Endometrial microvascular endothelial cells (primary cell): ENCODE results near the gene TBL3. TPM values are rescaled to one million over a fixed set of nuclear protein-coding genes. Genes with fewer than 3 reads are reported as not detected.
"Not testable (repeated sequence)": the region's sequence is repeated elsewhere in the genome, so short reads cannot be mapped to it uniquely, and the experiment has no call there.

ENCODE experiments used
- in situ Hi-C: cut with HindIII; loops from 2 replicates; pipeline ENCODE4 v1.10.0; 2017; ENCODE audit warnings: low sequenced_read_pairs, low pct_unique_long_range_greater_than_20kb; ENCODE audit errors: inconsistent ontology term
- total RNA-seq: library from RNA; depleted of rRNA; stranded (reverse); fragments of >200 nt; gene quantifications from one replicate; pipeline ENCODE4 v1.2.3, GENCODE V29; 2015; ENCODE audit errors: inconsistent ontology term

TBL3 gene
- total RNA-seq = 79.9 TPM

DNA sequence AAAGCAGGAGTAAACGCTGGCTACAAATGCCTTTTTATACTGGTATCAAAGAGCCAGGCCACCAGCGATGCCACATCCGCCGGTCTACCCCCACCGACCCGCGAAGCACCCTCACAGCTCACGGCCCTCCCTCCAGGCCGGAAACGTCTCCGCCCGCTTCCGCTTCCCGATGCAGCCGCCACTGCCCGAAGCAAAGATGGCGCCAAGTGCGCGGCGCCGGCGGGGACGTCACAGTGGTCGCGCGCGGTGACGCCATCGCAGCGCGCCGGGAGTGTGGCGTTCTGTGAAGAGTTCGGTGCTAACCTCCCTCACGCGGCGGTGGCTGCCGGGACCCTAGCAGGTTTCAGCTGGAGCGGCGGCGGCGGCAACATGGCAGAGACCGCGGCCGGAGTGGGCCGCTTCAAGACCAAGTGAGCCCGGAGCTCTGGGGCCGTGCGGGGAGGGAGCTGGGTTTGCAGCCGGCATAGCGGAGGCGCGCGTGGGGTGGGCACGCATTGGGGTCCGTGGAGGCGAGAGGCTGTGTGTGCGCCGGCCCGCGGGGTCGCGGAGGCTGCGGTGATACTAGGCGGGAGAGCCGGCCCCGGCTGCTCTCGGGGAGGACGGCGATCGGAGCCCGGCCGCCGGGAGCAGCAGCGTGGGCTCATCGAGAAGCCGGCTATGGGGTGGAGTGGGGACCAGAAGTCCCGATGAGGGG, at the start of gene TBL3:
TSS of gene TBL3 (plus strand) at position 258 of the 694 bp plus-strand sequence. CDS start at position 370, 112 bp downstream.
- in situ Hi-C loops = no loop called here

DNA sequence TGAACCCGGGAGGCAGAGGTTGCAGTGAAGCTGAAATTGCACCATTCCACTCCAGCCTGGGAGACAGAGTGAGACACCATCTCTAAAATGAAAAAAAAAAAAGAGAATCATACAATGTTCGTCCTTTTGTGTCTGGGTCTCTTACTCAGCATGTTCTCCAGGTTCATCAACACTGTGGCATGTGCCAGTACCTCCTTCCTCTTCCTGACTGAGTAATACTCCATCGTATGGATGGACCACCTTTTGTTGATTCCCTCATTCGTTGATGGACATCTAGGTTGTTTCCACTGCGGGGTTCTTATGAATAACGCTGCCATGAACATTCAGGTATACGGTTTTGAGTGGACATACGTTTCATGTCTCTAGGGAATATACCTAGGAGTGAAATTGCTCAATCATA, 49.5 kb upstream of the TBL3 start:
- in situ Hi-C loops = no loop called here

DNA sequence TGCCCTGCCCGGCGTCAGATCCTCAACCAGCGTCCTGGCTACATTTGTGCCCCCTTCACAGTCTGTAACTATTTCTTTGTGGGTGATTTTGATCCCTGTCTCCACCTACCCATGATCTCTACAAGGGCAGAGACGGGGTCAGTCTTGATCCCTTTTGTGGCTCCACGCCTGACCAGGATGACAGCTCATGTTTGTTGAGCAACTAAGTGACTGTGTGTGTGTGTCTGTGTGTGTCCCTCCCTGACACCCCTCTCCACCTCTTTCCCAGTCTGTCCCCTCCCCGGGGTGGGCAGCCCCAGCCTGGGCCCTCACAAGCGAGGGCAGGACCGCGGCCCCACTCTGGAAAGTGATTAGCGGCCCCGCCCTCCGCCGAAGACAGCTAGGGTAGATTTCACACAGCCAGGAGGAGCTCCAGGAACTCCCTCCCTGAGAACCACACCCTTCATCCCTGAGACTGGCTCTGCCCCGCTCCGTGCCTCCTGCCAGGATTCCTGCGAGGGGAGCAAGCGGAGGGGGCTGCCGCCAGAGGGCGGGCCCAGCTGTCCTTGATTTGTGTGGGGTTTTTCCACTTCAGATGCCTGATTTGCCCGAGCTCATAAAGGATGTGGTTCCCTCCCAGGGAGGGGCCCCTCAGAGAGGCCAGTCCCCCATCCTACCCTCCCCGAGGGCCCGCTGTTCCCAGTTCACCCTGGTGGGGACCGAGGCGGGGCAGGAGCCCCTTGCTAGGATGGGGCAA, 48.4 kb upstream of the TBL3 start:
- in situ Hi-C loops = no loop called here

DNA sequence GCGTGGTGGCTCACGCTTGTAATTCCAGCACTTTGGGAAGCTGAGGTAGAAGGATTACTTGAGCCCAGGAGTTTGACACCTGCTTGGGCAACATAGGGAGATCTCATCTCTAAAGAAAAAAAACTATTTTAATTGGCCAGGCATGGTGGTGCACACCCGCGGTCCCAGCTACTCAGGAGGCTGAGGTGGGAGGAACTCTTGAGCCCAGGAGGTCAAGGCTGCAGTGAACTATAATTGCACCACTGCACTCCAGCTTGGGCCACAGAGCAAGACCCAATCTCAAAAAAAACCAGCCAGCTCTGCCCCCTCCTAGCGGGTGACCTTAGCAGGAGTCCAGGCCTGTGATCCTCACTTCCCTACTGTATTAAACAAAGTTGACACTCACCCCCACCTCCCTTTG, 47.8 kb upstream of the TBL3 start:
- in situ Hi-C loops = no loop called here

DNA sequence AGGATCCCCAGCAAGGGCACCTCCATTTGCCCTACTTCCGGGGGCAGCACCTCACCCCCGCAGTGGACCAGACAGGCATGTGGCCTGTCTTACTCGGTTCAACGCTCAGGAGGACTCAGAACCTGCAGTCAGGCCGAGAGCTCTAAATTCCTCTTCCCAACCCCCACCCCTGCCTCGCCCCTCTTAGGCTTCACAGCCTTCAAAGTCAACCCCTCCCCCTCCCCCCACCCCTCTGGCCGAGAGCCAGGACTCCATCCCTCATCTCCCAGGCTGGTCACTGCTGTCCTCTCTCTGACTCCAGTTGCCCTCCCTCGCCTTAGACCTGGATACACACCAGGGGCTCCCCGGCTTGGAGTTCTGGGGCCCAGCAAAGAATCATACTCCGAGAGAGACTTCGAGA, 45.6 kb upstream of the TBL3 start:
- in situ Hi-C loops = no loop called here

DNA sequence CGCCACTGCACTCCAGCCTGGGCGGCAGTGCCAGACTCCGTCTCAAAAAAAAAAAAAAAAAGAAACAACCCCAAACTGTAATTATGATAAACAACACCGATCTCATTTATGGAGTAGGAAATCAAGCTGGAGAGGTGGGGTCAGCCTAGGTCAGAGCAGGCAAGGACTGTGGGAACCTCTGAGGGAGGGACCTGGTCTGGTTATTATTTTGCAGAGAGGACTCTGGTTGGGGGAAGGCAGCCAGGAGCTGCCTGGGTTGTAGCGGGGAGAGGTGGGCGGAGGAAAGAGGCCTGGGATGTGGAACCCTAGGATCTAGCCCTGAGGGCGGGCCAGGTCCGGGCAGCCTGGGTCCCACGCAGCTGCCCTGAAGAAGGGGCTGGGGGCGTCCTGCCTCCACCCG, 42.7 kb upstream of the TBL3 start:
- in situ Hi-C loops = no loop called here

DNA sequence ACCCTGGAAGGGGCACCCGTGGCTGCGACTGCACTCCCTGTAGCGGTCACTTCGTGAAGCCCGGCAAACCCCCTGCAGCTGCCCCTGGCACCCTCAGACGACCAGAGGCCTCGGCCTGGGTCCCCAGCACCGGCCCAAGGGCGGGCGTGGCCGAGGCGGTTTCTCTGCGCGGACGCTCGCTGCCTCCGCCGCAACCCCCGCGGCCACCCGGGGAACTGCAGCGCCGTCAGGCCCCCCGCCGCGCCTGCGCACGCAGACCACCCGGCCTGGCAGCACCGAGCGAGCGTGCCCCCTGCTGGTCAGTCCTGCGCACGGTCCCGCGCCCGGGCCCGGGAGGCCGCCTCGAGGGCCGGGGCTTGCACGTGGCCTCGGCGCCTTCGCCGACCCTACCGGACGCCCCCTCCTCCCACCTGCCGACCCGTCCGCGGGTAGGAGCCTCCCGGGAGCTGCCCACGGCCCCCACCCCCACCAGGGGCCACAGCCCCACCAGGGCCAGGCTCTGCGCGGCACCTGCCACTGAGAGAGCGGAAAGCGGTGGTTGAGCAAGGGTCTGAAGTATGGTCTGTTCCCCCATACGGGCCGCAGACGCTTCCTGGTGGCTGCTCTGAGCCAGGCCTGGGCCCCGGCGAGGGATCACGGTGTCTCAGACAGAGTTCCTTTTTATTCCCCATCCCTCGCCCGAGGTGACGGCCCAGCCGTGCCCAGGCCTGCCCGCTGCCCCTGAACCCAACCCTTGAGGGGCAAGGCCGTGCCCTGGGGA, 42.1 kb upstream of the TBL3 start:
- in situ Hi-C loops = no loop called here

DNA sequence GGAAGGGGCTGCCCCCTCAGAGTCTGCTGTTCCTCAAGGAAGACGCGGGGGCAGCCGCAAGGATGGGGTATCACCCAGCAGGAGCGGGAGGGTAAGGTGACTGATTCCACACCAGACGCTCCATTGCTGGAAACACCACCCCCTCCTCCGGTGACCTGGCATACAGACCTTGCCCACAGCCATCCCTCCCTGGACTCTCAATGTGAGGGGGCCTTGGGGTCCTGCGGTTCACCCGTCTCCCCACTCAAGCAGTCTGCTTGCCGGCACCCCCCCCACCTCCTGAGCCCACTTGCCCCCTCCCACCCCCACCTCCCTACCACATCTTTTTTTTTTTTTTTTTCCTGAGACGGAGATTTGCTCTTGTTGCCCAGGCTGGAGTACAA, 41.5 kb upstream of the TBL3 start:
- in situ Hi-C loops = no loop called here

DNA sequence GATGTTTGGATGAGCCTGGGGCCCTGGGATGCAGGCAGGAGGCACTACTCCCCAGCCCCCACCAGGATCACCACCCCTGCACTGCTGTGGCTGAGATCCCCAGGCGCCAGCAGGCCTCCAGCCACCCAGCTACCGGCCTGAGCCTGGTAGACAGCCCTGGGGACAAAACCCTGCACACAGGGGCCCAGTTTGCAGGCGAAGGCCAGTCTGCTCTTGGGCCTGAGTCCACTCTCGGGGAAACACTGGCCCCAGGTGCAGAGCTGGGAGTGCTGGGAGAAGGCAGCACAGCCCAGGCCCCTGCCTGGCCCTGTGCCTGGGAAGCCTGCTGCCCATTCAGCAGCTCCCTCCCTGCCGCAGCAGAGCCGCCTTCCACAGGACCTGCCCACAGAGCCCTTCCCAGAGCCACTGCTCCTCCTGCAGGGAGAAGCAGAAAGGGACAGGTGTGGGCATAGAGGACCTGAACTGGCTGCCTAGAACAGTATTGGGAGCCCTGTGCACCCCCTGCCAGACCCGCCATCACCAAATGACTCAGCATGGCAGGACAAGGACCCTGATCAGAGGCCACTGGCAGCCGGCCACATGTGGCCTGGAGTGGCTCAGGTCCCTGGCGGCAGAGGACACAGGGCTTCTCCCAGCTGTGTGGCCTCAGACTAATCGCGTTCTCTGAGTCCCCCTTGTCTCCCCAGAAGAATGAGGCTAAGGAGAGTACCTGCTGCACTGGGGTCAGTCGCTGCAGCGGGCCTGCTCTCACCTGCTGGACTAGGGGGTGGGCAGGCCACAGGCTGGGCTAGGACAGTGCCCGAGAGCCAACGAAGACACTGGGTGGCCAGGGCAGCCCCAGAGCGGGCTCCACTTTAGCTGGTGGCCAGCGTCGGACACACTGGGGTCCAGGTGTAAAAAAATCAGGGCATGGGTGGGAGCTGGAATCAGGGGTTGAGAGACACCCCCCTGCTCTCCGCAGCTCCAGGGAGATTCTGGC, 39.5 kb upstream of the TBL3 start:
- in situ Hi-C loops = no loop called here

DNA sequence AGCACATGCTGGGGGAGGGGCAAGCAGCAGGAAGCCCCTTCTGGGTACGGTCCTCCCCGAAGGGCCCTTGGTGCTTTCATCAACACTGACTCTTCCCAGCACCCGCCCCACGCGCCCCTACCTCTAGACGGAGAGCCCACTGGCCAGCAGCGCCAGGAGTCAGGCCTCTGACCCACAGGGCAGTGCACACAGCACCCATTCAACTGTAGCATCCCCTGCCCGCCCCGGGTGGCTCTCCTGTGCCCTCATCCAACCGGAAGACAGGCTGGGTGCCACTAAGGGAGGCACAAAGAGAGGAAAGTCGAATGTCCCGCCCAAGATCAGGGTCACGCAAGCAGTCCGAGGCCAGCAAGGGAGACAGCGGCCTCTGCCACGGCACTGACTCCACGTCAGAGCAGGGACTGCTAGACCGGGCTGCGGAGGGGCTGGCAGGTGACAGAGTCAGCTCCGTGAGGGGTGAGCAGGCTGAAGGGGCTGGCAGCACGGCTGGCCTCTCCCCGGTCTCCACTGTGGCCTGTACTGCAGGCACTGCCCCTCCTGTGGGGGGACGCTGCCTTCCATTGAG, 38.7 kb upstream of the TBL3 start:
- in situ Hi-C loops = no loop called here

DNA sequence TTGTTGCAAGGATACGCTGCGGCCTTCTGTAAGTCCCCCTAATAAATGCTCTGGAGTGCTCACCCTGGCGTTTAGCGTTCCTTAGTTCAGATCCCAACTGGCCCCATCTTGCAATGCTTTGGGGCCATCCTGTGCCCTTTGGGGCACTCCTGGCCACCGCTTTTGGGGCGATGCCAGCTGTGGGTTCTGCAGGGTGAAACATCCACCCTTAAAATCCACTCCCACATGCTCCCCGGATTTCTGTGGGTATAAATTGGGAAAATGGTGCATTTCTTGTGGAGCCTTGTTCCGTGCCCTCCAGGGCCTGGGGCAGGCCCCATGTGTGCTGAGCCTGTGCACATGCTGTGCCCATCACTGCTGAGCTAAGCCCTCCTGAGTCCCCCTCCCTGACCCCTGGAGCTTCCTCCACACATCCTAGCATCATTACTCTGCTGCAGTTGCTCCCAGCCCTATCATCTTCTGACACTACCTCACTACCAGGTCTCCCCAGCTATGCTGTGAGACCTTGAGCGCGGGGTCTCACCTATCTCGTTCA, 34.8 kb upstream of the TBL3 start:
- in situ Hi-C loops = no loop called here

DNA sequence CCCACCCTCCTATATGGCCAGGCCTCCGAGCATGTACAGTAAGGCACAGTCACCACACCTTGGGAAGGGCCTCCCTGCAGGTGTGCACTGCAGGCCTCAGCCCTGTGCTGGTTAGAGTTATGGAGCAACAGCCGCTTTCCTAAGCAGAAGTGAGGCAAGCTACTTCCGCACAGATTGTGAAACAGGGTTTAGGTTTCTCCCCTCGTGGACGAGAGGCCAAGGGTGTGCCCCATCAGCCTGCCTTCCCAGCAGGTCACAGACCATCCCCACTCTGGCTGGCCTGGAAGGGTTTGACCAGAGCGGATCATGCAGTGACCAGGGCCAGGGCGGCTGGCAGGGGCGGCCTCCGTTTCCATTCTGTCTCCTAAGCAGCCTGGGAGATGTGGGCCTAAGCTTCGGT, 33.5 kb upstream of the TBL3 start:
- in situ Hi-C loops = no loop called here

DNA sequence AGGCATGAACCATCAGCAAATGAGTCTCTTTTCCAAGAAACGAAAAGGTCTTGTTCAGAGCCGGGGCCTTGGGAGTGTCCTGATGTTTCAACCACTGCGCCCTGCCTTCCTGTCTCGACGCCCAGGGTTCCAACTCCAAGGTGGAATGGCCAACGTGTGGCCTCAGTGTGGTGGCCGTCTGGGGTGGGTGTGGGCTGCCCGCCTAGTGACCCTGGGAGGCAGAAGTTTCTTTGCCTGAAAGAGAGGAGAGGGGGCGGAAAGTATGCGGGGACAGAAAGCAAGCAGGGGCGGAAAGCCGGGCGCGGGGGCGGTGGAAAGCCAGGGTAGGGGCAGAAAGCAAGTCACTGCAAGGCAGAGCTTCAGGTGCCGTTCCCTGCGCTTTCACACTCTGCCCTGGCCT, 32.9 kb upstream of the TBL3 start:
- in situ Hi-C loops = no loop called here

DNA sequence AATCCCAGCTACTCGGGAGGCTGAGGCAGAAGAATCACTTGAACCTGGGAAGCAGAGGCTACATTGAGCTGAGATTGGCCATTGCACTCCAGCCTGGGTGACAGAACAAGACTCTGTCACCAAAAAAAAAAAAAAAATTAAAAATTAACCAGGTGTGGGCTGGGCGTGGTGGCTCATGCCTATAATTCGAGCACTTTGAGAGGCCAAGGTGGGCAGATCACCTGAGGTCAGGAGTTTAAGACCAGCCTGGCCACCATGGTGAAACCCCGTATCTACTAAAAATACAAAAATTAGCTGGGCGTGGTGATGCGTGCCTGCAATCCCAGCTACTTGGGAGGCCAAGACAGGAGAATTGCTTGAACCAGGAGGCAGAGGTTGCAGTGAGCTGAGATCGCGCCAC, 32.0 kb upstream of the TBL3 start:
- in situ Hi-C loops = not testable (repeated sequence)

DNA sequence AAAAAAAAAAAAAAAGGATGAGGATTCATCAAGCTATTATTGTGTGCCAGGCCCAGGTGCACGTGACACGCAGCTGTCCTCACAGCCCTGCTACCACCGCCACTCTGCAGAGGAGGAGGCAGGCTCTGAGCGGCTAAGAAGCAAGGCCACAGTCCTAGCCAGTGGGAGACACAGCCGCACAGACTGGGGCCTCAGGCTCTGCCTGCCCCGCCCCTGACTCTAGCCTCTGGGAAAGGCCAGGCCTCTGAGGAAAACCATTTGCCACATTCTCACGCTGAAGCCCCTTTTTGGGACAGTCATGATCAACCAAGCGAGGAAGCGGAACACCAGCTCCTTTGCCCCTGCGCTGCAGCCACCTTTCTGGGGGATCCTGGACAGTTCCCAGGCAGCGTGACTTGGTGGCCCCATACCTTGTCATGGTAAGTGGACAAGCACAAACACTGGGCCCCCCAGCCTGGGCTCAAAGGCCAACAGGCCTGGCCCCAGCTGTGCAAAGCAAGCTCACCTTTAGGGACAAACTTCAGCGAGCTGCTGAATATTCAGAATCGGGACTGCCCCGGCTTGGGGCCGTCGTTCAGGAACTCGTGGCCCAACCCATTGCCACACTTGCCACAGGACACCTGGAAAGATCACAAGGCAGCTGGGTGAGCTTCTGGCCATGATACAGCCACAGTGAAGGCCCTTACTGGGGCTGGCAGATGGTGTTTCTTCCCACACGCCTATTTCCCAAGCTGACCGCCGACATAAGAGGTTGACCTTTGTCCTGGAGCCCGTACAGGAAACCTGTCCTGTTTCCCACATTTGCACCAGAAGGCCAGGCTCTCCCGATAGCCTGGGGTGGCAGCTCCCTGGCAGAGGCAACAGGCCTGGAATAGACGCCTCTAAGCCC, 31.3 kb upstream of the TBL3 start:
- in situ Hi-C loops = no loop called here

DNA sequence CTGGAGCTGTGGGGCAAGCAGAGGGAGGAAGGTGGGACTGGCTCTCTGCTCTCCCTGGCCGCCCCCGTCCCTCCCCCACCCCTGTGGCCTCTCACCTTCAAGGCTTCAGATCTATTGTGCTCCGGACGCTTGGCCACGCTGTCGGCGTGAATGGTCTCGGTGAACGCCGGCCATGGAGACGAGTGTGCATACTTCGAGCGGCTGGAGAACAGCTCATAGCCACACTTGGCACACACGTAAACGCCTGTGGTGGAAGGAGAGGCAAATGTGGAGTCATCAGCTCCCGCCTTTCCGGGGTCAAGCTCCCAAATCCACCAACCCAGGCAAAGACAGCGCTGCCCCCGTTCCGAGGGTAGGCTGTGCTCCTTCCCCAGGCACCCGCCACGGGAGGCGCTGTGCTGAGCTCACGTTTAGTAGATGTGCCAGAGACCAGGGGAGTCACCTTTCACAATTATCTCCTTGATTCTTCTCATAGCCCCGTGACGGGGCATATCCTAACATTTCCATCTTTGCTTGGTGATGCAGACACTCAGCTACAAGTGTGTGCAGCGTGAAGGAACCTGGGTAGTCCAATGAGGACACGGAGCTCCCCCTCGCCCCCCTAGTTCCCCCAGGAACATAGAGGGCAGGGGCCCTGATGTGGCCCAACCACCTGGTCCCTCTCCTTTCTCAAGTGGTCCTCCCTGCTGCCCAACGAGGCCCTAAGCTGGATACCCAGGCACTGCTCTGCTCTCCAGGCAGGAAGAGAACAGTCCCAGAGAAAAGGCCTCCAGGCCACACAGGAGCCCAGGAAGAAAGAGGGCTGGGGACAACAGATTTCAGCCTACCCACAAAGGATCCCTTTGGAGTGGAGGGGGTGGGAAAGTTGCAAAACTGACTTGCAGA, 30.4 kb upstream of the TBL3 start:
- in situ Hi-C loops = no loop called here
